K562 (cell line): ENCODE data around the gene GET4. TPM values are rescaled to one million over a fixed set of nuclear protein-coding genes. Genes with fewer than 3 reads are reported as not detected.

Source experiments
- ATAC-seq: fragments of 200-7000 bp; cut with Tn5 transposase; 3 replicates; pipeline ENCODE4 v1.9.1; 2020; ENCODE audit warnings: moderate library complexity
- BruUV-seq: library from RNA; stranded (reverse); fragments of 400-500 nt; replicated peaks from 2 replicates; lab custom pipeline; 2021; lab: Mats Ljungman, UMichigan
- CTCF ChIA-PET: fragments of 300-600 bp; formaldehyde crosslinking; extraction: SDS; loops from one replicate; lab custom pipeline; 2021; ENCODE audit warnings: low intra/inter-chr PET ratio; lab: Yijun Ruan, JAX
- POLR2A ChIA-PET: fragments of 300-600, 350-650 bp; sonication (Branson Sonifier 250); formaldehyde crosslinking; extraction: SDS; loops from one replicate; lab custom pipeline; 2021; ENCODE audit warnings: antibody characterized with exemption, inconsistent platforms; lab: Yijun Ruan, JAX
- DNase-seq, 4 experiments: peaks; one replicate each; pipeline versions ENCODE4 v3.0.0 to v3.0.0-alpha.2; 2011 to 2018; ENCODE audit warnings: low spot score in 3 of 4, mixed read lengths in 3 of 4; ENCODE audit errors: extremely low read depth in 1 of 4
- FAIRE-seq: peaks from 2 replicates; lab custom pipeline; 2011; peaks lifted over from hg19 to GRCh38; lab: Jason Lieb, UNC
- H2AFZ ChIP-seq: 2 replicates; pipeline ENCODE4 v1.6.0; 2011; ENCODE audit warnings: low read depth, low read length, control low read depth, inconsistent platforms
- H3K27ac ChIP-seq: fragments of 200-600 bp; 3 replicates; pipeline ENCODE4 v1.8.0; 2011; ENCODE audit warnings: low read depth, mild to moderate bottlenecking, control low read depth, inconsistent platforms, low read length, moderate library complexity, mixed read lengths; ENCODE audit errors: extremely low read depth
- H3K27me3 ChIP-seq, 2 experiments: fragments of 300-600 bp in 1 of 2; 2 replicates in 1 of 2; 3 replicates in 1 of 2; pipeline versions ENCODE4 v1.6.0 to v1.8.0; 2011; ENCODE audit warnings: inconsistent platforms in 2 of 2, low read length in 2 of 2, mild to moderate bottlenecking in 1 of 2, mixed read lengths in 1 of 2, moderate library complexity in 1 of 2; ENCODE audit not compliant: control insufficient read depth in 2 of 2, insufficient read depth in 2 of 2
- H3K36me3 ChIP-seq: fragments of 300-600 bp; 3 replicates; pipeline ENCODE4 v1.8.0; 2011; ENCODE audit warnings: mild to moderate bottlenecking, low read length, inconsistent platforms; ENCODE audit not compliant: control insufficient read depth, insufficient read depth
- H3K4me1 ChIP-seq, 2 experiments: fragments of 200-600 bp in 1 of 2; replicated peaks in 1 of 2; 2 replicates in 1 of 2; 3 replicates in 1 of 2; pipeline versions ENCODE4 v1.5.1 to v1.8.0; 2011; ENCODE audit warnings: inconsistent platforms in 2 of 2, low read length in 2 of 2, mild to moderate bottlenecking in 1 of 2, mixed read lengths in 1 of 2, moderate library complexity in 1 of 2; ENCODE audit not compliant: control insufficient read depth in 2 of 2, insufficient read depth in 2 of 2
- H3K4me2 ChIP-seq: 2 replicates; pipeline ENCODE4 v1.6.1; 2011; ENCODE audit warnings: low read length, control low read depth, inconsistent platforms, mixed read lengths; ENCODE audit not compliant: insufficient read depth
- H3K4me3 ChIP-seq: fragments of 200-600 bp; sonication (generic), shearing (Covaris generic); 2 replicates; pipeline ENCODE4 v1.5.1; 2016; ENCODE audit warnings: control low read depth, inconsistent platforms
- H3K79me2 ChIP-seq: fragments of 200-600 bp; 3 replicates; pipeline ENCODE4 v1.8.0; 2011; ENCODE audit warnings: low read length, inconsistent platforms; ENCODE audit not compliant: control insufficient read depth, insufficient read depth
- H3K9ac ChIP-seq, 2 experiments: 2 replicates each; pipeline versions ENCODE4 v1.6.0 to v1.6.1; 2011; ENCODE audit warnings: low read depth in 2 of 2, low read length in 2 of 2, control low read depth in 1 of 2, inconsistent platforms in 1 of 2, mild to moderate bottlenecking in 1 of 2, mixed read lengths in 1 of 2; ENCODE audit not compliant: insufficient read depth in 1 of 2
- H3K9me1 ChIP-seq: one replicate; pipeline ENCODE4 v1.6.0; 2011; ENCODE audit warnings: inconsistent platforms, mild to moderate bottlenecking, low read length, moderate library complexity; ENCODE audit not compliant: control insufficient read depth, insufficient read depth
- H3K9me3 ChIP-seq: replicated peaks from 2 replicates; pipeline ENCODE4 v1.5.1; 2011; ENCODE audit warnings: low read depth, low read length, inconsistent platforms; ENCODE audit not compliant: control insufficient read depth, insufficient read depth
- H4K20me1 ChIP-seq: replicated peaks from 2 replicates; pipeline ENCODE4 v1.6.1; 2011; ENCODE audit warnings: low read length, inconsistent platforms, mixed read lengths; ENCODE audit not compliant: control insufficient read depth, insufficient read depth
- BHLHE40 ChIP-seq: IDR thresholded peaks from 2 replicates; pipeline ENCODE4 v1.6.1; 2011; ENCODE audit warnings: low read length, improper control_type of control experiment
- BRD4 ChIP-seq: fragments of 200-600 bp; sonication (generic); IDR thresholded peaks from 2 replicates; pipeline ENCODE4 v1.6.1; 2017; ENCODE audit warnings: inconsistent platforms
- NFIC ChIP-seq: fragments of 450-650 bp; IDR thresholded peaks from 2 replicates; pipeline ENCODE4 v1.6.1; 2017; ENCODE audit warnings: mild to moderate bottlenecking, inconsistent platforms
- RBM34 ChIP-seq: fragments of 200-400 bp; formaldehyde crosslinking; IDR thresholded peaks from 2 replicates; pipeline ENCODE4 v1.6.1; 2018; ENCODE audit warnings: low read length, borderline replicate concordance; ENCODE audit not compliant: insufficient read depth
- SMAD1 ChIP-seq: fragments of 150-350 bp; IDR thresholded peaks from 2 replicates; pipeline ENCODE4 v1.6.1; 2014; ENCODE audit warnings: low read length, low read depth; ENCODE audit not compliant: partially characterized antibody
- SNRNP70 ChIP-seq: fragments of 200-400 bp; formaldehyde crosslinking; optimal IDR thresholded peaks from 2 replicates; pipeline ENCODE3; 2017; ENCODE audit warnings: low read depth, low read length
- TAF7 ChIP-seq: fragments of 450-650 bp; IDR thresholded peaks from 2 replicates; pipeline ENCODE4 v1.6.1; 2016; ENCODE audit warnings: missing genetic modification characterization, missing compliant biosample characterization
- XRCC3 ChIP-seq: fragments of 450-650 bp; IDR thresholded peaks from 2 replicates; pipeline ENCODE4 v1.6.1; 2017; ENCODE audit warnings: mild to moderate bottlenecking, moderate library complexity
- ZNF586 ChIP-seq: fragments of 450-650 bp; formaldehyde crosslinking; conservative IDR thresholded peaks from 2 replicates; pipeline ENCODE4 v1.4.0; 2020; ENCODE audit warnings: mild to moderate bottlenecking, moderate library complexity
- WGBS: fragments of 100-300 bp; shearing (Covaris generic); methylation state at CpG from one replicate; pipeline ENCODE4 v1.1.6; 2016; ENCODE audit warnings: low coverage, mixed read lengths; ENCODE audit not compliant: insufficient coverage; ENCODE audit errors: missing lambda C conversion rate; 5-methylcytosine and 5-hydroxymethylcytosine counted together
- in situ Hi-C: fragments of 300-500 bp; cut with MboI; formaldehyde crosslinking; loops from 4 replicates; pipeline ENCODE4 v1.15.0; 2018; ENCODE audit warnings: inconsistent platforms, mixed read lengths
- intact Hi-C: fragments of 100-400 bp; cut with micrococcal nuclease; formaldehyde crosslinking; loops from 2 replicates; pipeline ENCODE4 v1.14.2; 2022
- polyA plus RNA-seq, 8 experiments: library from polyadenylated mRNA; depleted of rRNA in 4 of 8; stranded (reverse) in 5 of 8; unstranded in 3 of 8; fragments of >200 nt; fragmentation: Nextera tagmentation in 2 of 8; fragmentation: Illumina TruSeq in 1 of 8; extraction: Ambion mirVana in 2 of 8; extraction: Trizol in 1 of 8; gene quantifications; 2 replicates each; pipeline versions ENCODE4 v1.2.1 to v1.2.3, GENCODE V29; 2011 to 2014; ENCODE audit warnings: inconsistent platforms in 1 of 8, missing spikeins in 1 of 8
- total RNA-seq, 7 experiments: library from RNA; depleted of rRNA in 6 of 7; stranded (reverse); fragments of >200 nt in 6 of 7; fragmentation: Illumina TruSeq in 2 of 7; extraction: Trizol in 2 of 7; gene quantifications; 2 replicates each; pipeline versions ENCODE4 v1.2.1 to v1.2.3, GENCODE V29; 2011 to 2021; ENCODE audit warnings: low replicate concordance in 1 of 7
- TF ChIP-seq, protein P1 (sequence below): fragments of 250-450 bp; sonication (Bioruptor Pico); IDR thresholded peaks from 2 replicates; pipeline ENCODE4 v1.8.0; 2021; ENCODE audit warnings: borderline replicate concordance, mild to moderate bottlenecking, moderate library complexity; ENCODE audit not compliant: poor library complexity, severe bottlenecking
- TF ChIP-seq, protein P2 (sequence below): fragments of 250-450 bp; sonication (Bioruptor Pico); IDR thresholded peaks from 2 replicates; pipeline ENCODE4 v1.8.0; 2021; ENCODE audit warnings: mild to moderate bottlenecking, moderate library complexity
- TF ChIP-seq, protein P3 (sequence below): sonication (generic); formaldehyde crosslinking; IDR thresholded peaks from 2 replicates; pipeline ENCODE4 v1.8.0; 2022; ENCODE audit warnings: mild to moderate bottlenecking, missing genetic modification reagents

GET4 gene
- total and polyA plus RNA-seq, 9 of the 15 experiments (the other 6 are each of a cell fraction or from before 2014, with no cell fraction given): 0.99 to 122 (median 40.4) TPM

DNA sequence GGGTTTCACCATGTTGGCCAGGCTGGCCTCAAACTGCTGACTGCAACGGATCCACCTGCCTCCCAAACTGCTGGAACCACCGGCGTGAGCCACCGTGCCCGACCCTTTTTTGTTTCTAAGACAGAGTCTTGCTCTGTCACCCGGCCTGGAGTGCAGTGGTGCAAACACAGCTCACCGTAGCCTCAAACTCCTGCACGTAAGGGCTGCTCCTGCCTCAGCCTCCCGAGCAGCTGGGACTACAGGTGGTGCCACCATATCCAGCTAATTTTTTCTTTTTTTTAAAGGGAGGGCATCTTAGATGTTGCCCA, 41.7 kb downstream of the GET4 start:
- ATAC-seq (no peak), FAIRE-seq (no peak), DNase-seq (no peak)
- H4K20me1 ChIP-seq: no peaks in the 10 kb centered on the region
- intact Hi-C loops (no loop called here), in situ Hi-C loops (no loop called here)
- TF ChIP-seq XRCC3: no peak
- no peaks in the 10 kb centered on the region for H3K79me2 ChIP-seq
- no peaks in the 10 kb centered on the region for H3K36me3 ChIP-seq
- no peaks in the 10 kb centered on the region for H3K9me3 ChIP-seq
- WGBS: 20% methylated on average over 8 of the region's 9 CpGs
- BruUV-seq: no TSS peak
- POLR2A ChIA-PET: no interaction called here
- no peak overlapping the region for H3K4me3 ChIP-seq
- no peak overlapping the region for H2AFZ ChIP-seq
- H3K27ac ChIP-seq: no peak overlapping the region
- H3K27me3 ChIP-seq: peaks cover 8 to 39% of the 10 kb centered on the region in 2 experiments; a peak in 4 of 5 replicates
- CTCF ChIA-PET: no interaction called here
- H3K9ac ChIP-seq: no peak overlapping the region
- H3K4me2 ChIP-seq: no peak overlapping the region
- H3K9me1 ChIP-seq: no peaks in the 10 kb centered on the region
- H3K4me1 ChIP-seq: peaks cover 3 to 50% of the 10 kb centered on the region in 2 experiments

DNA sequence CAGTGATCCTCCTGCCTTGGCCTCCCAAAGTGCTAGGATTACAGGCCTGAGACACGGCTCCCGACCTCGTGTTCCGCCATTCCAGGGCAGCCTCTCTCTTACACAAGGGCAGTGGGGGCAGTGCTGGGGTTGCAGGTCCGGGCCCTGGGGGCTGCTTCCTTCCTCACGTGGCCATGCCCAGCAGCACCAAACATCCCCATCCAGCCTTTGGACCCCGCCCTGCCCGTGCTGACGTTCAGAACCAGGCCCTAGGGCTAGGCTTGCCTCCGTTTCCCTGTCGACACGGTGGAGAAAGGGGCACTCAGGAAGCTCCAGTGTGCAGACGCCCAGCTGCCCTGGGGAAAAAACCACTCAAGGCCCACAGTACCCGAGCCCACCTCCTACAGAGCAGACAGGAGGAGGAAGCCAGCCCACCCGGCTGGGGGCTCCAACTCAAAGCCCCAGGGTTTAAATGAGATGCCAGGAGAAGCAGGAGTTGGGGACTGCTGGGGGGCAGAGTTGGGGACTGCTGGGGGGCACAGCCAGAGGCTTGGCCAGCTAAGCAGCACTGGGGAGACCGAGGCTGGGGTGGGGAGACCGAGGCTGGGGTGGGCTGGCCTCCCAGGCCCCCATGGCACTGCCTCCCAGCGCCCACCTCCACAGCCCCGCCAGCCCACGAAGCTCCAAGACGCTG, 42.2 kb downstream of the GET4 start:
- no peak overlapping the region for H3K27ac ChIP-seq
- ATAC-seq: no peak
- H3K4me2 ChIP-seq: no peak overlapping the region
- H3K4me3 ChIP-seq: no peak overlapping the region
- intact Hi-C loops (no loop called here), in situ Hi-C loops (no loop called here)
- no peaks in the 10 kb centered on the region for H4K20me1 ChIP-seq
- FAIRE-seq: no peak
- peaks cover 8 to 55% of the 10 kb centered on the region in 2 experiments for H3K4me1 ChIP-seq
- BruUV-seq: no TSS peak
- H3K79me2 ChIP-seq: no peaks in the 10 kb centered on the region
- peaks cover 8 to 39% of the 10 kb centered on the region in 2 experiments; a peak in 4 of 5 replicates for H3K27me3 ChIP-seq
- H3K9ac ChIP-seq: no peak overlapping the region; a peak in 1 of 4 replicates
- DNase-seq: no peak
- H2AFZ ChIP-seq: no peak overlapping the region
- H3K9me3 ChIP-seq: no peaks in the 10 kb centered on the region
- POLR2A ChIA-PET: interaction anchor here (0.6 kb wide), 1 partner anchor 17 kb away, joined by 3 read pairs; no protein-coding TSS in a partner anchor
- CTCF ChIA-PET: no interaction called here
- no peaks in the 10 kb centered on the region for H3K36me3 ChIP-seq
- no peaks in the 10 kb centered on the region for H3K9me1 ChIP-seq
- 7% methylated on average over 11 of the region's 21 CpGs for WGBS
- TF ChIP-seq, protein P1, sequence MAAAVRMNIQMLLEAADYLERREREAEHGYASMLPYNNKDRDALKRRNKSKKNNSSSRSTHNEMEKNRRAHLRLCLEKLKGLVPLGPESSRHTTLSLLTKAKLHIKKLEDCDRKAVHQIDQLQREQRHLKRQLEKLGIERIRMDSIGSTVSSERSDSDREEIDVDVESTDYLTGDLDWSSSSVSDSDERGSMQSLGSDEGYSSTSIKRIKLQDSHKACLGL (CRISPR knock-in tag): no peak
- TF ChIP-seq RBM34 (no peak), ZNF586 (no peak), SMAD1 (no peak), NFIC (no peak), BHLHE40 (no peak), SNRNP70 (no peak), TAF7 (no peak), BRD4 (no peak)
- TF ChIP-seq, protein P2, sequence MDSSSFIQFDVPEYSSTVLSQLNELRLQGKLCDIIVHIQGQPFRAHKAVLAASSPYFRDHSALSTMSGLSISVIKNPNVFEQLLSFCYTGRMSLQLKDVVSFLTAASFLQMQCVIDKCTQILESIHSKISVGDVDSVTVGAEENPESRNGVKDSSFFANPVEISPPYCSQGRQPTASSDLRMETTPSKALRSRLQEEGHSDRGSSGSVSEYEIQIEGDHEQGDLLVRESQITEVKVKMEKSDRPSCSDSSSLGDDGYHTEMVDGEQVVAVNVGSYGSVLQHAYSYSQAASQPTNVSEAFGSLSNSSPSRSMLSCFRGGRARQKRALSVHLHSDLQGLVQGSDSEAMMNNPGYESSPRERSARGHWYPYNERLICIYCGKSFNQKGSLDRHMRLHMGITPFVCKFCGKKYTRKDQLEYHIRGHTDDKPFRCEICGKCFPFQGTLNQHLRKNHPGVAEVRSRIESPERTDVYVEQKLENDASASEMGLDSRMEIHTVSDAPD: no peak
- TF ChIP-seq, protein P3, sequence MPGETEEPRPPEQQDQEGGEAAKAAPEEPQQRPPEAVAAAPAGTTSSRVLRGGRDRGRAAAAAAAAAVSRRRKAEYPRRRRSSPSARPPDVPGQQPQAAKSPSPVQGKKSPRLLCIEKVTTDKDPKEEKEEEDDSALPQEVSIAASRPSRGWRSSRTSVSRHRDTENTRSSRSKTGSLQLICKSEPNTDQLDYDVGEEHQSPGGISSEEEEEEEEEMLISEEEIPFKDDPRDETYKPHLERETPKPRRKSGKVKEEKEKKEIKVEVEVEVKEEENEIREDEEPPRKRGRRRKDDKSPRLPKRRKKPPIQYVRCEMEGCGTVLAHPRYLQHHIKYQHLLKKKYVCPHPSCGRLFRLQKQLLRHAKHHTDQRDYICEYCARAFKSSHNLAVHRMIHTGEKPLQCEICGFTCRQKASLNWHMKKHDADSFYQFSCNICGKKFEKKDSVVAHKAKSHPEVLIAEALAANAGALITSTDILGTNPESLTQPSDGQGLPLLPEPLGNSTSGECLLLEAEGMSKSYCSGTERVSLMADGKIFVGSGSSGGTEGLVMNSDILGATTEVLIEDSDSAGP: no peak
